K562 (cell line): ENCODE data around the gene CRB2. TPM values are rescaled to one million over a fixed set of nuclear protein-coding genes. Genes with fewer than 3 reads are reported as not detected.
A peak's percentile ranks its signal among the peaks of the same experiment; 100 is the strongest.

ENCODE experiments used
- ADNP ChIP-seq: fragments of 200-800 bp; sonication (Bioruptor generic); IDR thresholded peaks from 2 replicates; pipeline ENCODE4 v1.6.1; 2016; ENCODE audit warnings: missing genetic modification characterization, missing compliant biosample characterization
- BACH1 ChIP-seq: fragments of 200-800 bp; sonication (Bioruptor generic); IDR thresholded peaks from 2 replicates; pipeline ENCODE4 v1.6.1; 2016; ENCODE audit warnings: missing genetic modification characterization, missing compliant biosample characterization
- BRCA1 ChIP-seq, 2 experiments: fragments of 450-650 bp in 1 of 2; sonication (generic) in 1 of 2; formaldehyde crosslinking in 1 of 2; IDR thresholded peaks; 2 replicates each; pipeline versions ENCODE4 v1.5.0 to v1.6.1; 2017 to 2020; ENCODE audit warnings: mild to moderate bottlenecking in 1 of 2, missing genetic modification reagents in 1 of 2
- C11orf30 ChIP-seq: fragments of 450-650 bp; IDR thresholded peaks from 2 replicates; pipeline ENCODE4 v1.6.1; 2016; ENCODE audit warnings: low read depth, mild to moderate bottlenecking
- ELK1 ChIP-seq: sonication (generic); formaldehyde crosslinking; IDR thresholded peaks from 2 replicates; pipeline ENCODE4 v1.8.1; 2022; ENCODE audit warnings: missing genetic modification reagents
- FOXA3 ChIP-seq, 2 experiments: fragments of 450-650 bp in 1 of 2; sonication (generic) in 1 of 2; formaldehyde crosslinking; IDR thresholded peaks in 1 of 2; conservative IDR thresholded peaks in 1 of 2; 2 replicates each; pipeline versions ENCODE4 v1.4.0 to v1.8.0; 2020 to 2022; ENCODE audit warnings: mild to moderate bottlenecking in 2 of 2, missing genetic modification reagents in 1 of 2
- FOXK2 ChIP-seq, 2 experiments: fragments of 450-650 bp; IDR thresholded peaks in 1 of 2; conservative IDR thresholded peaks in 1 of 2; 2 replicates each; pipeline ENCODE4 v1.6.1; 2016; ENCODE audit warnings: low read depth in 2 of 2, mild to moderate bottlenecking in 1 of 2
- MAFK ChIP-seq: IDR thresholded peaks from 2 replicates; pipeline ENCODE4 v1.6.1; 2011; ENCODE audit warnings: low read length, improper control_type of control experiment
- SMAD1 ChIP-seq: fragments of 150-350 bp; IDR thresholded peaks from 2 replicates; pipeline ENCODE4 v1.6.1; 2014; ENCODE audit warnings: low read length, low read depth; ENCODE audit not compliant: partially characterized antibody
- SP2 ChIP-seq: IDR thresholded peaks from 2 replicates; pipeline ENCODE4 v1.6.1; 2011; ENCODE audit warnings: mild to moderate bottlenecking, low read depth, low read length, moderate library complexity; ENCODE audit not compliant: poor library complexity, severe bottlenecking; ENCODE audit errors: extremely low read depth
- ZFP1 ChIP-seq: fragments of 450-650 bp; formaldehyde crosslinking; IDR thresholded peaks from 2 replicates; pipeline ENCODE4 v1.4.0; 2020; ENCODE audit warnings: mild to moderate bottlenecking, mixed read lengths
- ZFP30 ChIP-seq: fragments of 250-450 bp; sonication (Bioruptor Pico); IDR thresholded peaks from 2 replicates; pipeline ENCODE4 v1.8.0; 2022; ENCODE audit warnings: moderate library complexity, mild to moderate bottlenecking, inconsistent platforms, borderline replicate concordance
- polyA plus RNA-seq, 8 experiments: library from polyadenylated mRNA; depleted of rRNA in 4 of 8; stranded (reverse) in 5 of 8; unstranded in 3 of 8; fragments of >200 nt; fragmentation: Nextera tagmentation in 2 of 8; fragmentation: Illumina TruSeq in 1 of 8; extraction: Ambion mirVana in 2 of 8; extraction: Trizol in 1 of 8; gene quantifications; 2 replicates each; pipeline versions ENCODE4 v1.2.1 to v1.2.3, GENCODE V29; 2011 to 2014; ENCODE audit warnings: inconsistent platforms in 1 of 8, missing spikeins in 1 of 8
- total RNA-seq, 7 experiments: library from RNA; depleted of rRNA in 6 of 7; stranded (reverse); fragments of >200 nt in 6 of 7; fragmentation: Illumina TruSeq in 2 of 7; extraction: Trizol in 2 of 7; gene quantifications; 2 replicates each; pipeline versions ENCODE4 v1.2.1 to v1.2.3, GENCODE V29; 2011 to 2021; ENCODE audit warnings: low replicate concordance in 1 of 7
- TF ChIP-seq, protein P1 (sequence below): fragments of 250-450 bp; sonication (Bioruptor Pico); IDR thresholded peaks from 2 replicates; pipeline ENCODE4 v1.8.0; 2021; ENCODE audit warnings: moderate library complexity, mild to moderate bottlenecking, inconsistent platforms
- TF ChIP-seq, protein P2 (sequence below), 2 experiments: fragments of 450-650 bp in 1 of 2; IDR thresholded peaks; 2 replicates each; pipeline ENCODE4 v1.6.1; 2011 to 2017; ENCODE audit warnings: low read depth in 2 of 2, antibody characterized with exemption in 1 of 2, borderline replicate concordance in 1 of 2, low read length in 1 of 2, mild to moderate bottlenecking in 1 of 2, mixed read lengths in 1 of 2; ENCODE audit not compliant: control insufficient read depth in 1 of 2
- TF ChIP-seq, protein P3 (sequence below): fragments of 450-650 bp; IDR thresholded peaks from 2 replicates; pipeline ENCODE4 v1.6.1; 2016
- TF ChIP-seq, protein P4 (sequence below): fragments of 150-350 bp; conservative IDR thresholded peaks from 2 replicates; pipeline ENCODE4 v1.6.1; 2014; ENCODE audit warnings: low read length

Gene CRB2
- total and polyA plus RNA-seq, 9 of the 15 experiments (the other 6 are each of a cell fraction or from before 2014, with no cell fraction given), result 0.13 to 1.2 (median 0.25) TPM; not detected in 2

DNA sequence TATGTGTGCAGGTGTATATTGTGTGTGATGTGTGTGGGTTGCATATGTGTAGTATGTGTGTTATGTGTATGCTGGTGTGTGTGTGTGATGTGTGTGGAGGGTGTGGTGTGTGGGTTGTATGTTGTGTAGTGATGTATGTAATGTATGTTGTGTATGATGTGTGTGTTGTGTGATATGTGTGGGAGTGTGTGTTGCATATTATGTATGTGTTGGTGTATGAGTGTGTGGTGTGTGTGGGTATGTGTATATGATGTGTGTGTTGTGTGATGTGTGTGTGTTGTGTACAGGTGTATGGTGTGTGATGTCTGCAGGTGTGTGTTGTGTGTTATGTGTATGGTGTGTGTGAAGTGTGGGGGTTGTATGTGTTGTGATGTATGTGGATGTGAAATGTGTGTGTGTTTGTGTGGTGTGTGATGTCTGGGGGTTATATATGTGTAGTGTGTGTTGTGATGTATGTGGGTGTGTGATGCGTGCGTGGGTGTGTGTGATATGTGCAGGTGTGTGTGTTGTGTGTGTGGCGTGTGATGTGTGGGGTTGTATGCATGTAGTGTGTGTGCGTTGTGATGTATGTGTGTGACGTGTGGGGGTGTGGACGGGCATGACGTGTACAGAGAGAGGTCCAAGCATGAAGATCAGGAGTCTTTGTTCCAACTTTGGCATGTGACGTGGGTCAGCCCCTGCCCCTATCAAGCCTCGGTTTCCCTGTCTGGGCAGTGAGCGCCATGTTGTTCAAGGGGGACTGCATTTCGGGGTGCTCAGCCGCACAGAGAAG, 8.5 kb upstream of the CRB2 start (continued):
- TF ChIP-seq ELK1 (CRISPR knock-in tag), result no peak
- no peak for TF ChIP-seq SMAD1
- TF ChIP-seq, protein P1, sequence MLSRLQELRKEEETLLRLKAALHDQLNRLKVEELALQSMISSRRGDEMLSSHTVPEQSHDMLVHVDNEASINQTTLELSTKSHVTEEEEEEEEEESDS, result no peak
- TF ChIP-seq FOXK2 (conservative IDR thresholded peaks at IDR 0.05 in 1 of 2, IDR thresholded peaks at IDR 0.05 in 1 of 2; ENCODE audit: low read depth in 2 of 2), result no peak; a peak in 1 of 4 replicates
- TF ChIP-seq, protein P2, sequence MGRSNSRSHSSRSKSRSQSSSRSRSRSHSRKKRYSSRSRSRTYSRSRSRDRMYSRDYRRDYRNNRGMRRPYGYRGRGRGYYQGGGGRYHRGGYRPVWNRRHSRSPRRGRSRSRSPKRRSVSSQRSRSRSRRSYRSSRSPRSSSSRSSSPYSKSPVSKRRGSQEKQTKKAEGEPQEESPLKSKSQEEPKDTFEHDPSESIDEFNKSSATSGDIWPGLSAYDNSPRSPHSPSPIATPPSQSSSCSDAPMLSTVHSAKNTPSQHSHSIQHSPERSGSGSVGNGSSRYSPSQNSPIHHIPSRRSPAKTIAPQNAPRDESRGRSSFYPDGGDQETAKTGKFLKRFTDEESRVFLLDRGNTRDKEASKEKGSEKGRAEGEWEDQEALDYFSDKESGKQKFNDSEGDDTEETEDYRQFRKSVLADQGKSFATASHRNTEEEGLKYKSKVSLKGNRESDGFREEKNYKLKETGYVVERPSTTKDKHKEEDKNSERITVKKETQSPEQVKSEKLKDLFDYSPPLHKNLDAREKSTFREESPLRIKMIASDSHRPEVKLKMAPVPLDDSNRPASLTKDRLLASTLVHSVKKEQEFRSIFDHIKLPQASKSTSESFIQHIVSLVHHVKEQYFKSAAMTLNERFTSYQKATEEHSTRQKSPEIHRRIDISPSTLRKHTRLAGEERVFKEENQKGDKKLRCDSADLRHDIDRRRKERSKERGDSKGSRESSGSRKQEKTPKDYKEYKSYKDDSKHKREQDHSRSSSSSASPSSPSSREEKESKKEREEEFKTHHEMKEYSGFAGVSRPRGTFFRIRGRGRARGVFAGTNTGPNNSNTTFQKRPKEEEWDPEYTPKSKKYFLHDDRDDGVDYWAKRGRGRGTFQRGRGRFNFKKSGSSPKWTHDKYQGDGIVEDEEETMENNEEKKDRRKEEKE (IDR thresholded peaks at IDR 0.05; ENCODE audit: borderline replicate concordance in 1 of 2, control insufficient read depth in 1 of 2, low read depth in 2 of 2, low read length in 1 of 2), result peak in 1 of 2 experiments; percentile 30; a peak in 1 of 4 replicates
- no peak for TF ChIP-seq SP2
- TF ChIP-seq ZFP1 (CRISPR knock-in tag), result no peak
- TF ChIP-seq BRCA1 (IDR thresholded peaks at IDR 0.05), result no peak
- no peak for TF ChIP-seq BRCA1 (CRISPR knock-in tag; IDR thresholded peaks at IDR 0.05)
- TF ChIP-seq BACH1 (tag), result no peak
- TF ChIP-seq, protein P3, sequence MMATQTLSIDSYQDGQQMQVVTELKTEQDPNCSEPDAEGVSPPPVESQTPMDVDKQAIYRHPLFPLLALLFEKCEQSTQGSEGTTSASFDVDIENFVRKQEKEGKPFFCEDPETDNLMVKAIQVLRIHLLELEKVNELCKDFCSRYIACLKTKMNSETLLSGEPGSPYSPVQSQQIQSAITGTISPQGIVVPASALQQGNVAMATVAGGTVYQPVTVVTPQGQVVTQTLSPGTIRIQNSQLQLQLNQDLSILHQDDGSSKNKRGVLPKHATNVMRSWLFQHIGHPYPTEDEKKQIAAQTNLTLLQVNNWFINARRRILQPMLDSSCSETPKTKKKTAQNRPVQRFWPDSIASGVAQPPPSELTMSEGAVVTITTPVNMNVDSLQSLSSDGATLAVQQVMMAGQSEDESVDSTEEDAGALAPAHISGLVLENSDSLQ, result no peak
- TF ChIP-seq ZFP30 (CRISPR knock-in tag), result no peak
- no peak for TF ChIP-seq FOXA3 (CRISPR knock-in tag; conservative IDR thresholded peaks at IDR 0.05 in 1 of 2, IDR thresholded peaks at IDR 0.05 in 1 of 2)
- TF ChIP-seq C11orf30, result no peak
- TF ChIP-seq, protein P4, sequence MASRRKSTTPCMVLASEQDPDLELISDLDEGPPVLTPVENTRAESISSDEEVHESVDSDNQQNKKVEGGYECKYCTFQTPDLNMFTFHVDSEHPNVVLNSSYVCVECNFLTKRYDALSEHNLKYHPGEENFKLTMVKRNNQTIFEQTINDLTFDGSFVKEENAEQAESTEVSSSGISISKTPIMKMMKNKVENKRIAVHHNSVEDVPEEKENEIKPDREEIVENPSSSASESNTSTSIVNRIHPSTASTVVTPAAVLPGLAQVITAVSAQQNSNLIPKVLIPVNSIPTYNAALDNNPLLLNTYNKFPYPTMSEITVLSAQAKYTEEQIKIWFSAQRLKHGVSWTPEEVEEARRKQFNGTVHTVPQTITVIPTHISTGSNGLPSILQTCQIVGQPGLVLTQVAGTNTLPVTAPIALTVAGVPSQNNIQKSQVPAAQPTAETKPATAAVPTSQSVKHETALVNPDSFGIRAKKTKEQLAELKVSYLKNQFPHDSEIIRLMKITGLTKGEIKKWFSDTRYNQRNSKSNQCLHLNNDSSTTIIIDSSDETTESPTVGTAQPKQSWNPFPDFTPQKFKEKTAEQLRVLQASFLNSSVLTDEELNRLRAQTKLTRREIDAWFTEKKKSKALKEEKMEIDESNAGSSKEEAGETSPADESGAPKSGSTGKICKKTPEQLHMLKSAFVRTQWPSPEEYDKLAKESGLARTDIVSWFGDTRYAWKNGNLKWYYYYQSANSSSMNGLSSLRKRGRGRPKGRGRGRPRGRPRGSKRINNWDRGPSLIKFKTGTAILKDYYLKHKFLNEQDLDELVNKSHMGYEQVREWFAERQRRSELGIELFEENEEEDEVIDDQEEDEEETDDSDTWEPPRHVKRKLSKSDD, result no peak
- TF ChIP-seq MAFK, result no peak
- TF ChIP-seq ADNP (tag), result peak; percentile 84; the same call in 1 of the 2 replicates
